COR-L47 (cell line): ENCODE results near the gene GAB2.
A peak's percentile ranks its signal among the peaks of the same experiment; 100 is the strongest.

Source experiments
- DNase-seq: peaks from one replicate; lab custom pipeline; 2025; lab: John Stamatoyannopoulos, UW

The GAB2 gene

GRCh38 chr11:78427615-78428265, 10.1 kb upstream of the GAB2 start:
- no peak for DNase-seq

GRCh38 chr11:78426845-78427244, 9.2 kb upstream of the GAB2 start:
- no peak for DNase-seq

- no peak for DNase-seq
These were observed 7.9 kb upstream of the GAB2 start for GRCh38 chr11:78425399-78426070.

GRCh38 chr11:78424334-78425270, 7.0 kb upstream of the GAB2 start:
- no peak for DNase-seq

- no peak for DNase-seq
These were observed 5.6 kb upstream of the GAB2 start for GRCh38 chr11:78423241-78423640.

GRCh38 chr11:78420796-78421209, 3.2 kb upstream of the GAB2 start:
- no peak for DNase-seq

GRCh38 chr11:78420255-78420764, 2.7 kb upstream of the GAB2 start:
- peak; percentile 49 for DNase-seq

GRCh38 chr11:78419327-78419726, 1.7 kb upstream of the GAB2 start:
- DNase-seq: no peak

- DNase-seq: no peak
These were observed 1.1 kb upstream of the GAB2 start for GRCh38 chr11:78418584-78419211.

- peak; percentile 88 for DNase-seq
These were observed 416 bp upstream of the GAB2 start for GRCh38 chr11:78417888-78418583.

GRCh38 chr11:78416285-78417174, 1.1 kb downstream of the GAB2 start:
- DNase-seq: peak; percentile 74

- no peak for DNase-seq
These were observed 2.3 kb downstream of the GAB2 start for GRCh38 chr11:78415338-78415737.

- peak; percentile 15 for DNase-seq
These were observed 3.1 kb downstream of the GAB2 start for GRCh38 chr11:78414321-78415051.

GRCh38 chr11:78408619-78409018, 9.0 kb downstream of the GAB2 start:
- no peak for DNase-seq

GRCh38 chr11:78406568-78407196, 10.9 kb downstream of the GAB2 start:
- no peak for DNase-seq

- DNase-seq: no peak
These were observed 11.8 kb downstream of the GAB2 start for GRCh38 chr11:78405805-78406204.

- DNase-seq: no peak
These were observed 13.8 kb downstream of the GAB2 start for GRCh38 chr11:78403781-78404180.

- no peak for DNase-seq
These were observed 14.8 kb downstream of the GAB2 start for GRCh38 chr11:78402847-78403246.

- no peak for DNase-seq
These were observed 16.9 kb downstream of the GAB2 start for GRCh38 chr11:78400702-78401101.
